ENCODE results near the gene LIN37. TPM values are rescaled to one million over a fixed set of nuclear protein-coding genes. Genes with fewer than 3 reads are reported as not detected.

The LIN37 gene
- total RNA-seq, 4 donors from 2014 or later, result 11.6 to 18.3 (median 15.6) TPM

DNA sequence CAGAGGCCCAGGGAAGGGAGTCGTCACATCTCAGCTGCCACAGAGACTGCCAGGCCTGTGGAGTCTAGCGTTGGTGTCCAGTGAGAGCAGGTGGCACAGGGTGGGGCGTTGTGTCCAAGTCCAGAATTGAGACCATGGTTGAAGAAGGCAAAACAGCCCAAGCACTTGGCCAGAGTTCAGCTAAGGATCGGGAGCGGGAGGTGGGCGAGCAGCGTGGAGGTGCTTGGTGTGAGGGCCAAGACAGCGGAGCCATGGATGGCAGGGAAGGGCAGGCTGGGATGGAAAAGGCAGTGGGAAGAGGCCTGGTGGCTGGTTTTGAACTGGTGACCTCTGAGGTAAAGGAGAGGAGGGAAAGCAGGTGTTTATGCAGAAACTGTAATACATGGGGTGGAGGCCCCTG, 14.1 kb upstream of the LIN37 start:
- H3K4me1 ChIP-seq, result peaks cover 0 to 8% (median 2%) of the 10 kb centered on the region in 4 donors
- peaks cover 80 to 100% (median 98%) of the 10 kb centered on the region in 4 donors for H3K36me3 ChIP-seq
- no peak overlapping the region for H3K27ac ChIP-seq (replicated peaks in 1 of 4)
- no peaks in the 10 kb centered on the region for H3K9me3 ChIP-seq
- 95% methylated on average over 8 of the region's 8 CpGs for WGBS
- no peak for DNase-seq (ENCODE audit: extremely low spot score)
- no peak overlapping the region for H3K4me3 ChIP-seq
- H3K27me3 ChIP-seq, result no peaks in the 10 kb centered on the region
- intact Hi-C loops (cut with DNase I), result no loop called here
- TF ChIP-seq POLR2A (IDR thresholded peaks at IDR 0.05; ENCODE audit: low read depth), result no peak
- TF ChIP-seq, protein P1, sequence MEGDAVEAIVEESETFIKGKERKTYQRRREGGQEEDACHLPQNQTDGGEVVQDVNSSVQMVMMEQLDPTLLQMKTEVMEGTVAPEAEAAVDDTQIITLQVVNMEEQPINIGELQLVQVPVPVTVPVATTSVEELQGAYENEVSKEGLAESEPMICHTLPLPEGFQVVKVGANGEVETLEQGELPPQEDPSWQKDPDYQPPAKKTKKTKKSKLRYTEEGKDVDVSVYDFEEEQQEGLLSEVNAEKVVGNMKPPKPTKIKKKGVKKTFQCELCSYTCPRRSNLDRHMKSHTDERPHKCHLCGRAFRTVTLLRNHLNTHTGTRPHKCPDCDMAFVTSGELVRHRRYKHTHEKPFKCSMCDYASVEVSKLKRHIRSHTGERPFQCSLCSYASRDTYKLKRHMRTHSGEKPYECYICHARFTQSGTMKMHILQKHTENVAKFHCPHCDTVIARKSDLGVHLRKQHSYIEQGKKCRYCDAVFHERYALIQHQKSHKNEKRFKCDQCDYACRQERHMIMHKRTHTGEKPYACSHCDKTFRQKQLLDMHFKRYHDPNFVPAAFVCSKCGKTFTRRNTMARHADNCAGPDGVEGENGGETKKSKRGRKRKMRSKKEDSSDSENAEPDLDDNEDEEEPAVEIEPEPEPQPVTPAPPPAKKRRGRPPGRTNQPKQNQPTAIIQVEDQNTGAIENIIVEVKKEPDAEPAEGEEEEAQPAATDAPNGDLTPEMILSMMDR (IDR thresholded peaks at IDR 0.05), result no peak
- no peak for TF ChIP-seq EP300 (IDR thresholded peaks at IDR 0.05)
- no peak for TF ChIP-seq POLR2AphosphoS5 (IDR thresholded peaks at IDR 0.05)

DNA sequence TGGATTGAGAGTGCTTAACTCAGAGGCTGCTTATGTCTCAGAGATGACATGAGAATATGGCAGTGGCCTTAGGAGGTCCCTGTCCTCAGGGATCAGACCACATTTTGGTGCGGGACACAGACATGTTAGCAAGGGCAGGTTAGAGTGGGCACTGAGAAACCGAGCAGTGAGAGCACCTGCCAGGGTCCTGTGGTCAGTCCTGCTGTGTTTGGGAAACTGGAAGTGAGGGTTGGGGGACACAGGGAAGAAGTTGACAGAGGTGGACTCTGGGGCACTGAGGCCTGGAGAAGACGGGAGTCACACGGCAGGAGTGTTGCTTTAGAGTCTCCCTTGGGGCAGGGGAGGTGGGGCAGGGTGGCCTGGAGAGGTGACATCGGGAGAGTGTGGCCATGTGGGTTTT, 13.5 kb upstream of the LIN37 start:
- no peak for DNase-seq (ENCODE audit: extremely low spot score)
- H3K4me3 ChIP-seq, result no peak overlapping the region
- peaks cover 74 to 95% (median 93%) of the 10 kb centered on the region in 4 donors for H3K36me3 ChIP-seq
- no peaks in the 10 kb centered on the region for H3K27me3 ChIP-seq
- H3K4me1 ChIP-seq, result peaks cover 5 to 15% (median 8%) of the 10 kb centered on the region in 4 donors
- 80% methylated on average over 5 of the region's 5 CpGs for WGBS
- intact Hi-C loops (cut with DNase I), result no loop called here
- no peaks in the 10 kb centered on the region for H3K9me3 ChIP-seq
- TF ChIP-seq POLR2AphosphoS5 (IDR thresholded peaks at IDR 0.05) (no peak), EP300 (IDR thresholded peaks at IDR 0.05) (no peak), POLR2A (IDR thresholded peaks at IDR 0.05; ENCODE audit: low read depth) (no peak)
- TF ChIP-seq, protein P1 (IDR thresholded peaks at IDR 0.05), result no peak
- no peak overlapping the region for H3K27ac ChIP-seq (replicated peaks in 1 of 4)

DNA sequence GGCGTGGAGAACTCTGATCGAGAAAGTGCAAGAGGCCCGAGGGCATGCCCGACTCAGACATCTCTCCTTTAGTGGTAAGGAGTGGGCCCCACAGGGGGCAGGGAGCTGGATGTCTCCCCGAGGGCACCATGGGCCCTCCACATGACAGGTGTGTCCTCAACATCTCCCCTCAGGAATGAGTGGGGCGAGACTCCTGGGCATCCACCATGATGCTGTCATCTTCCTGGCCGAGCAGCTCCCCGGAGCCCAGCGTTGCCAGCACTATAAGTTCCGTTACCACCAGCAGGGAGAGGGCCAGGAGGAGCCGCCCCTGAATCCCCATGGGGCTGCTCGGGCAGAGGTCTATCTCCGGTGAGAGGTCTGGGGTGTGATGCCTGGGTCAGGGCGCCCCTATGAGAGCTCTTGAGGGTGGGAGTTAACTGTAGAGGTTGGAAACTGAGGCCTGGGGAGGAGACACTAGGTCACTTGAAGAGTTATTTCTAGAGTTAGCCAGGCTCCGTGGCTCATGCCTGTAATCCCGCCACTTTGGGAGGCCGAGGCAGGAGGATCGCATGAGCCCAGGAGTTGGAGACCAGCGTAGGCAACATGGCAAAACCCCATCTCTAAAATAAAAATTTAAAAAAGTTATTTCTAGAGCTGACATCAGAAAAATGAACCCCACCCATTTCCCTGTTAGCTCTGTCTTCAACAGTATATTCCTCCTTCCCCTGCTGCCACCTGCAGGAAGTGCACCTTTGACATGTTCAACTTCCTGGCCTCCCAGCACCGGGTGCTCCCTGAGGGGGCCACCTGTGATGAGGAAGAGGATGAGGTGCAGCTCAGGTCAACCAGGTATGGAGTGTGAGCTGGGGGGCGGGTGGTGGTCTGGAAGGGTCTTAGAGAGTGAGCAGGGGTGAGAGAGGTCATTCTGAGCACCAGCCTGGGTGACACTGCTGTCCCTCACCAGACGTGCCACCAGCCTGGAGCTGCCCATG, 11.2 kb upstream of the LIN37 start:
- Histone ChIP-seq H3K27ac (replicated peaks in 1 of 4) (peak overlapping the region in 1 of 4 donors; percentile 30), H3K4me3 (no peak overlapping the region), H3K36me3 (peaks cover 51 to 75% (median 71%) of the 10 kb centered on the region in 4 donors), H3K9me3 (no peaks in the 10 kb centered on the region), H3K4me1 (peaks cover 14 to 36% (median 24%) of the 10 kb centered on the region in 4 donors), H3K27me3 (no peaks in the 10 kb centered on the region)
- 91% methylated on average over 20 of the region's 22 CpGs for WGBS
- peak in 1 of 2 donors; percentile 8 for TF ChIP-seq POLR2AphosphoS5 (IDR thresholded peaks at IDR 0.05)
- TF ChIP-seq EP300 (IDR thresholded peaks at IDR 0.05), result no peak
- TF ChIP-seq POLR2A (IDR thresholded peaks at IDR 0.05; ENCODE audit: low read depth), result no peak
- TF ChIP-seq, protein P1 (IDR thresholded peaks at IDR 0.05), result no peak
- intact Hi-C loops (cut with DNase I), result no loop called here
- no peak for DNase-seq (ENCODE audit: extremely low spot score)

DNA sequence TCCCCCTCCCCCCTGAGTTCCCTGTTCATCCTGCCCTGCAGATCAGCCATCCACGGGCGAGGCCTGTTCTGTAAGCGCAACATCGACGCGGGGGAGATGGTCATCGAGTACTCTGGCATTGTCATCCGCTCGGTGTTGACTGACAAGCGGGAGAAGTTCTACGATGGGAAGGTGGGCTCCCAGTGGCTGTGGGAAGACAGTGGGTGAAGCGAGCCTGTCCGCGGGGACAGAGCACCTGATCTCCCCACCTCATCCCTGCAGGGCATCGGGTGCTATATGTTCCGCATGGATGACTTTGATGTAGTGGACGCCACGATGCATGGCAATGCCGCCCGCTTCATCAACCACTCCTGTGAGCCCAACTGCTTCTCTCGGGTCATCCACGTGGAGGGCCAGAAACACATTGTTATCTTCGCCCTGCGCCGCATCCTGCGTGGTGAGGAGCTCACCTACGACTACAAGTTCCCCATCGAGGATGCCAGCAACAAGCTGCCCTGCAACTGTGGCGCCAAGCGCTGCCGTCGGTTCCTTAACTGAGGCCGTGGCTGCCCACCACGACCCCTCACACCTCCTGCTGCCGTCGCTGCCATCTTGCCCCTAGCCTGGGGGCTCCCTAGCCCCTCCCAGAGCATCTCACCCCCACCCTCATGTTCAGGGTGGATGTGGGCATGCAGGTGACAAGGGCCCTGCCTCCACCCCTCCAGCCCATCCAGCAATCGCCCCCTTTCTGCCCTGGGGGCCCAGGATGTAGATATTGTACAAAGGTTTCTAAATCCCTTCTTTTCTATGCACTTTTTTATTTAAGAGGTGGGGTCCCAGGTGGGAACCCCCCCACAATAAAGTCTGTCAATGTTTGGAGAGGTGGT, 10.1 kb upstream of the LIN37 start:
- Histone ChIP-seq H3K4me3 (no peak overlapping the region), H3K27ac (replicated peaks in 1 of 4) (peak overlapping the region in 1 of 4 donors; percentile 94), H3K9me3 (no peaks in the 10 kb centered on the region), H3K36me3 (peaks cover 43 to 75% (median 66%) of the 10 kb centered on the region in 4 donors), H3K4me1 (peaks cover 14 to 46% (median 26%) of the 10 kb centered on the region in 4 donors), H3K27me3 (no peaks in the 10 kb centered on the region)
- no peak for DNase-seq (ENCODE audit: extremely low spot score)
- intact Hi-C loops (cut with DNase I), result no loop called here
- 90% methylated on average over 33 of the region's 37 CpGs for WGBS
- no peak for TF ChIP-seq POLR2A (IDR thresholded peaks at IDR 0.05; ENCODE audit: low read depth)
- no peak for TF ChIP-seq EP300 (IDR thresholded peaks at IDR 0.05)
- TF ChIP-seq POLR2AphosphoS5 (IDR thresholded peaks at IDR 0.05), result no peak
- TF ChIP-seq, protein P1 (IDR thresholded peaks at IDR 0.05), result no peak

All from esophagus muscularis mucosa (tissue), 4 donors.